HEK293 (cell line): ENCODE data around the gene SECISBP2L.

Source experiments
- ELK4 ChIP-seq: IDR thresholded peaks from 2 replicates; pipeline ENCODE4 v1.6.1; 2011; ENCODE audit warnings: mild to moderate bottlenecking, low read depth, low read length, borderline replicate concordance
- GLIS1 ChIP-seq: fragments of 450-650 bp; formaldehyde crosslinking; IDR thresholded peaks from 2 replicates; pipeline ENCODE4 v1.5.1; 2016; ENCODE audit warnings: missing biosample characterization, missing genetic modification characterization
- HIC1 ChIP-seq: fragments of 450-650 bp; formaldehyde crosslinking; IDR thresholded peaks from 2 replicates; pipeline ENCODE4 v1.5.1; 2016; ENCODE audit warnings: missing biosample characterization, missing genetic modification characterization
- HOXA7 ChIP-seq: sonication (generic); formaldehyde crosslinking; IDR thresholded peaks from 2 replicates; pipeline ENCODE4 v1.8.1; 2022; ENCODE audit warnings: missing genetic modification reagents, borderline replicate concordance
- HOXD13 ChIP-seq: sonication (generic); formaldehyde crosslinking; IDR thresholded peaks from 2 replicates; pipeline ENCODE4 v1.8.0; 2022; ENCODE audit warnings: missing genetic modification reagents, borderline replicate concordance
- KLF8 ChIP-seq: fragments of 450-650 bp; formaldehyde crosslinking; IDR thresholded peaks from 2 replicates; pipeline ENCODE4 v1.5.1; 2016; ENCODE audit warnings: missing biosample characterization, missing genetic modification characterization
- OVOL3 ChIP-seq: fragments of 450-650 bp; formaldehyde crosslinking; IDR thresholded peaks from 2 replicates; pipeline ENCODE4 v1.5.1; 2016; ENCODE audit warnings: missing biosample characterization, missing genetic modification characterization
- PATZ1 ChIP-seq: fragments of 450-650 bp; formaldehyde crosslinking; IDR thresholded peaks from 2 replicates; pipeline ENCODE4 v1.5.1; 2016; ENCODE audit warnings: missing biosample characterization, missing genetic modification characterization
- PBX3 ChIP-seq: sonication (generic); formaldehyde crosslinking; IDR thresholded peaks from 2 replicates; pipeline ENCODE4 v1.8.1; 2022; ENCODE audit warnings: mild to moderate bottlenecking, moderate library complexity, missing genetic modification reagents
- PRDM6 ChIP-seq: fragments of 450-650 bp; formaldehyde crosslinking; IDR thresholded peaks from 2 replicates; pipeline ENCODE4 v1.5.1; 2017; ENCODE audit warnings: missing biosample characterization, missing genetic modification characterization
- REST ChIP-seq: fragments of 450-650 bp; formaldehyde crosslinking; IDR thresholded peaks from 2 replicates; pipeline ENCODE4 v1.5.1; 2016; ENCODE audit warnings: missing biosample characterization, missing genetic modification characterization
- SCRT1 ChIP-seq: fragments of 450-650 bp; formaldehyde crosslinking; IDR thresholded peaks from 2 replicates; pipeline ENCODE4 v1.5.1; 2016; ENCODE audit warnings: missing biosample characterization, missing genetic modification characterization, borderline replicate concordance
- SETDB1 ChIP-seq: IDR thresholded peaks from one replicate; pipeline ENCODE4 v1.6.1; 2017; ENCODE audit warnings: mild to moderate bottlenecking, low read length, moderate library complexity, mixed read lengths; ENCODE audit not compliant: insufficient read length
- ZFP37 ChIP-seq: fragments of 450-650 bp; formaldehyde crosslinking; IDR thresholded peaks from 2 replicates; pipeline ENCODE4 v1.5.1; 2016; ENCODE audit warnings: missing biosample characterization, missing genetic modification characterization
- ZNF112 ChIP-seq: fragments of 450-650 bp; formaldehyde crosslinking; IDR thresholded peaks from 2 replicates; pipeline ENCODE4 v1.5.0; 2017; ENCODE audit warnings: missing biosample characterization, missing genetic modification characterization
- ZNF138 ChIP-seq: fragments of 450-650 bp; formaldehyde crosslinking; IDR thresholded peaks from 2 replicates; pipeline ENCODE4 v1.5.1; 2016; ENCODE audit warnings: missing biosample characterization, missing genetic modification characterization, borderline replicate concordance
- ZNF140 ChIP-seq: fragments of 450-650 bp; formaldehyde crosslinking; IDR thresholded peaks from 2 replicates; pipeline ENCODE4 v1.5.1; 2016; ENCODE audit warnings: missing biosample characterization, missing genetic modification characterization
- ZNF157 ChIP-seq: fragments of 450-650 bp; formaldehyde crosslinking; IDR thresholded peaks from 2 replicates; pipeline ENCODE4 v1.5.1; 2016; ENCODE audit warnings: missing biosample characterization, missing genetic modification characterization
- ZNF16 ChIP-seq: fragments of 450-650 bp; formaldehyde crosslinking; IDR thresholded peaks from 2 replicates; pipeline ENCODE4 v1.5.1; 2016; ENCODE audit warnings: low read depth, missing biosample characterization, missing genetic modification characterization
- ZNF19 ChIP-seq: fragments of 450-650 bp; formaldehyde crosslinking; IDR thresholded peaks from 2 replicates; pipeline ENCODE4; 2016; ENCODE audit warnings: missing biosample characterization, missing genetic modification characterization, low read depth
- ZNF350 ChIP-seq: fragments of 450-650 bp; formaldehyde crosslinking; IDR thresholded peaks from 2 replicates; pipeline ENCODE4 v1.5.0; 2017; ENCODE audit warnings: missing biosample characterization, mild to moderate bottlenecking, missing genetic modification characterization
- ZNF391 ChIP-seq: fragments of 450-650 bp; formaldehyde crosslinking; IDR thresholded peaks from 2 replicates; pipeline ENCODE4 v1.5.1; 2016; ENCODE audit warnings: low read depth, missing biosample characterization, missing genetic modification characterization, borderline replicate concordance
- ZNF426 ChIP-seq: fragments of 450-650 bp; formaldehyde crosslinking; IDR thresholded peaks from 2 replicates; pipeline ENCODE4 v1.5.1; 2017; ENCODE audit warnings: missing biosample characterization, missing genetic modification characterization, mild to moderate bottlenecking, inconsistent platforms, moderate library complexity
- ZNF510 ChIP-seq: fragments of 450-650 bp; formaldehyde crosslinking; IDR thresholded peaks from 2 replicates; pipeline ENCODE4 v1.5.1; 2018; ENCODE audit warnings: mild to moderate bottlenecking, missing genetic modification characterization, missing biosample characterization; ENCODE audit not compliant: insufficient replicate concordance
- ZSCAN18 ChIP-seq: fragments of 450-650 bp; formaldehyde crosslinking; IDR thresholded peaks from 2 replicates; pipeline ENCODE4 v1.5.1; 2016; ENCODE audit warnings: missing biosample characterization, missing genetic modification characterization

The SECISBP2L gene

GRCh38 chr15:49046220-49047102 is at the start of gene SECISBP2L (continued):
- TF ChIP-seq ZNF426 (tag by site-specific recombination): no peak
- TF ChIP-seq ZSCAN18 (tag by site-specific recombination): no peak
- no peak for TF ChIP-seq HOXA7 (CRISPR knock-in tag)
- TF ChIP-seq ZNF19 (tag by site-specific recombination): no peak
- no peak for TF ChIP-seq ZNF157
- TF ChIP-seq REST (tag by site-specific recombination): no peak
- no peak for TF ChIP-seq OVOL3
- peak; percentile 90 for TF ChIP-seq PATZ1 (tag by site-specific recombination)
- TF ChIP-seq SETDB1: no peak
- no peak for TF ChIP-seq ZNF140 (tag by site-specific recombination)
- peak; percentile 95 for TF ChIP-seq GLIS1 (tag by site-specific recombination)
- TF ChIP-seq ZNF350 (tag by site-specific recombination): no peak
- no peak for TF ChIP-seq SCRT1 (tag by site-specific recombination)
- no peak for TF ChIP-seq HOXD13 (CRISPR knock-in tag)
- no peak for TF ChIP-seq ZNF16 (tag by site-specific recombination)
- TF ChIP-seq ZNF391 (tag by site-specific recombination): peak; percentile 83; the same call in 1 of the 2 replicates
- TF ChIP-seq HIC1 (tag by site-specific recombination): 0 out of 2 replicates have a peak, but pooled peaks have one; percentile 42
- TF ChIP-seq PBX3: no peak
- TF ChIP-seq PRDM6: no peak
- TF ChIP-seq ELK4: no peak
- no peak for TF ChIP-seq ZNF138 (tag by site-specific recombination)
- TF ChIP-seq KLF8 (tag by site-specific recombination): peak; percentile 96
- TF ChIP-seq ZNF510: no peak
- TF ChIP-seq ZFP37 (tag by site-specific recombination): peak; percentile 91
- TF ChIP-seq ZNF112 (tag by site-specific recombination): no peak
